HepG2 (cell line): ENCODE data around the gene ZDHHC14. TPM values are rescaled to one million over a fixed set of nuclear protein-coding genes. Genes with fewer than 3 reads are reported as not detected.

Experiments used
- ARNT2 ChIP-seq: sonication (generic); formaldehyde crosslinking; IDR thresholded peaks from 2 replicates; pipeline ENCODE4 v1.8.0; 2022; ENCODE audit warnings: mild to moderate bottlenecking, low read depth, missing genetic modification reagents, moderate library complexity
- ATM ChIP-seq: fragments of 450-650 bp; IDR thresholded peaks from 2 replicates; pipeline ENCODE4 v1.7.1; 2017; ENCODE audit warnings: mild to moderate bottlenecking, borderline replicate concordance
- BRCA1 ChIP-seq: sonication (generic); formaldehyde crosslinking; IDR thresholded peaks from 2 replicates; pipeline ENCODE4 v1.4.0; 2020; ENCODE audit warnings: missing genetic modification reagents
- CBFB ChIP-seq: sonication (generic); formaldehyde crosslinking; IDR thresholded peaks from 2 replicates; pipeline ENCODE4 v1.4.0; 2020; ENCODE audit warnings: missing genetic modification reagents
- KDM2A ChIP-seq: sonication (generic); formaldehyde crosslinking; IDR thresholded peaks from 2 replicates; pipeline ENCODE4 v1.4.0; 2020; ENCODE audit warnings: low read depth, missing genetic modification reagents, borderline replicate concordance
- KLF6 ChIP-seq: IDR thresholded peaks from 2 replicates; pipeline ENCODE4 v1.8.0; 2016; ENCODE audit warnings: missing biosample characterization, missing genetic modification reagents
- MXI1 ChIP-seq: IDR thresholded peaks from 3 replicates; pipeline ENCODE4 v1.6.1; 2012; ENCODE audit warnings: low read depth, low read length, inconsistent platforms, borderline replicate concordance
- SIX4 ChIP-seq: sonication (generic); formaldehyde crosslinking; IDR thresholded peaks from 2 replicates; pipeline ENCODE4 v1.4.0; 2020; ENCODE audit warnings: missing genetic modification reagents
- SRY ChIP-seq: sonication (generic); formaldehyde crosslinking; IDR thresholded peaks from 2 replicates; pipeline ENCODE4 v1.8.0; 2022; ENCODE audit warnings: mild to moderate bottlenecking, missing genetic modification reagents
- ZBTB40 ChIP-seq, 2 experiments: fragments of 450-650 bp in 1 of 2; sonication (generic) in 1 of 2; formaldehyde crosslinking in 1 of 2; IDR thresholded peaks; 2 replicates each; pipeline versions ENCODE4 v1.6.1 to v1.8.0; 2016 to 2022; ENCODE audit warnings: antibody characterized with exemption in 1 of 2, mild to moderate bottlenecking in 1 of 2, missing genetic modification reagents in 1 of 2
- ZFX ChIP-seq: sonication (generic); formaldehyde crosslinking; IDR thresholded peaks from 2 replicates; pipeline ENCODE4 v1.4.0; 2020; ENCODE audit warnings: mild to moderate bottlenecking, low read depth, missing genetic modification reagents, moderate library complexity
- ZKSCAN8 ChIP-seq: IDR thresholded peaks from 2 replicates; pipeline ENCODE4 v1.6.1; 2016; ENCODE audit warnings: borderline replicate concordance, missing genetic modification reagents, missing compliant biosample characterization
- ZNF121 ChIP-seq: sonication (generic); formaldehyde crosslinking; IDR thresholded peaks from 2 replicates; pipeline ENCODE4 v1.5.0; 2020; ENCODE audit warnings: mild to moderate bottlenecking, missing genetic modification reagents
- ZNF280B ChIP-seq: sonication (generic); formaldehyde crosslinking; IDR thresholded peaks from 2 replicates; pipeline ENCODE4 v1.5.0; 2020; ENCODE audit warnings: missing genetic modification reagents, mild to moderate bottlenecking, borderline replicate concordance
- ZNF530 ChIP-seq: sonication (generic); formaldehyde crosslinking; IDR thresholded peaks from 2 replicates; pipeline ENCODE4 v1.5.0; 2020; ENCODE audit warnings: low read depth, mild to moderate bottlenecking, missing genetic modification reagents
- ZNF709 ChIP-seq: sonication (generic); formaldehyde crosslinking; IDR thresholded peaks from 2 replicates; pipeline ENCODE4 v1.5.0; 2020; ENCODE audit warnings: mild to moderate bottlenecking, missing genetic modification reagents
- ZSCAN5A ChIP-seq: sonication (generic); formaldehyde crosslinking; IDR thresholded peaks from 2 replicates; pipeline ENCODE4 v1.8.0; 2022; ENCODE audit warnings: mild to moderate bottlenecking, missing genetic modification reagents, borderline replicate concordance
- polyA plus RNA-seq, 8 experiments: library from polyadenylated mRNA; depleted of rRNA in 3 of 8; stranded (reverse) in 7 of 8; unstranded in 1 of 8; fragments of >200 nt; fragmentation: Illumina TruSeq in 4 of 8; extraction: Trizol in 4 of 8; gene quantifications; 2 replicates each; pipeline versions ENCODE4 v1.2.1 to v1.2.3, GENCODE V29; 2011 to 2016; ENCODE audit warnings: low read depth in 4 of 8, missing spikeins in 1 of 8, mixed read lengths in 1 of 8; ENCODE audit not compliant: insufficient read depth in 1 of 8
- total RNA-seq, 5 experiments: library from RNA; depleted of rRNA; stranded (reverse); fragments of >200 nt; fragmentation: Illumina TruSeq; extraction: Trizol; gene quantifications; 2 replicates each; pipeline ENCODE4 v1.2.3, GENCODE V29; 2016; ENCODE audit warnings: low read depth in 1 of 5

The ZDHHC14 gene
- total and polyA plus RNA-seq, 2 of the 13 experiments (the other 11 are each of a cell fraction or from before 2014, with no cell fraction given), result 3.7 to 9.5 TPM

DNA sequence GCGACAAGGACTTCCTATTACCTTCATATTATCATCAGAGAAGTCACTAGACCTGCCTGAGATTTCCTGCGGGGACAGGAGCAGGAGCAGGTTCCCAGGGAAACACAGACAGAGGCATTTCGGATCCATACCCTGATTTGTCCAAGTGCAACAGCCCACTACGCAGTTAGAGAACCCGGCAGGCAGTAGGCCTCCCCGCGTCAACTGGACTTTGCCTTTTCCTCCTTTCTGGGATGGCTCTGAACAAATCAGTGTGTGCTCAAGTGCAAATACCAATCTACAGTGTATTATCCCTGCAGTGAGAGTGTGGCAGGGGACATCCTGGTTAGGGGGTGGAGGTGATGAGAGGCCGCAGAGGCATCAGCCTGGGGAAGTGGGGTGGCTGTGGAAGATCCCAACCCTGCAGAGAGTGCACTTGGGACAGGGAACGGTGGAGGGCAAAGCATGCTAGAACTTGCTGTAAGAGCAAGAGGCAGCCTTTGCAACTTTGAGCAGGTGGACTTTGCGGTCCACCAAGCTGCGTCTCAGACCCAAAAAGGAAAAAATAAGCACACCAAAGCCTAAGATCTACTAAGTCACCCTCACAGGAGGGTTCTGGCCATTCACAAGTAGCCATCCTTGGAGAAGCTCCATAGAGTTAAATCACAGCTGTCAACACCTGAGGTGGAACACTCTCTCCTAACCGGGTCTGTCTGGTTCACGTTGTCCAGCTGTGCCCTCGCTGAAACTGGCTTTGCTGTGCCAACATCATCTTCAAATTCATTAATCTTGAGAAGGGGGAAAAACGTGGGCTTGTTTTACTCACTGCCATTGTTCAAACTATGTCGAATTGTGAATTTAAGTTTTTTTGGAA lies 159.1 kb downstream of the ZDHHC14 start (continued):
- TF ChIP-seq ATM (no peak), KDM2A (peak; percentile 79), ZFX (peak; percentile 98), MXI1 (peak; percentile 64; the same call in 1 of the 3 replicates), ZNF530 (CRISPR knock-in tag) (no peak), CBFB (CRISPR knock-in tag) (no peak), ZSCAN5A (CRISPR knock-in tag) (peak; percentile 94), ZBTB40 (IDR thresholded peaks at IDR 0.05) (no peak), ZBTB40 (CRISPR knock-in tag; IDR thresholded peaks at IDR 0.05) (peak; percentile 75; the same call in 1 of the 2 replicates), ZKSCAN8 (CRISPR knock-in tag) (peak; percentile 78), ZNF121 (peak; percentile 27; the same call in 1 of the 2 replicates), SIX4 (CRISPR knock-in tag) (peak; percentile 42; the same call in 1 of the 2 replicates), ZNF709 (0 out of 2 replicates have a peak, but pooled peaks have one; percentile 63), KLF6 (no peak), ZNF280B (CRISPR knock-in tag) (no peak), SRY (CRISPR knock-in tag) (peak; percentile 66; the same call in 1 of the 2 replicates), BRCA1 (CRISPR knock-in tag) (peak; percentile 94), ARNT2 (CRISPR knock-in tag) (peak; percentile 83)
